ENCODE data around the gene SERPINA6.
"Not testable (repeated sequence)": the region's sequence is repeated elsewhere in the genome, so short reads cannot be mapped to it uniquely, and the experiment has no call there.

Gene SERPINA6, protein sequence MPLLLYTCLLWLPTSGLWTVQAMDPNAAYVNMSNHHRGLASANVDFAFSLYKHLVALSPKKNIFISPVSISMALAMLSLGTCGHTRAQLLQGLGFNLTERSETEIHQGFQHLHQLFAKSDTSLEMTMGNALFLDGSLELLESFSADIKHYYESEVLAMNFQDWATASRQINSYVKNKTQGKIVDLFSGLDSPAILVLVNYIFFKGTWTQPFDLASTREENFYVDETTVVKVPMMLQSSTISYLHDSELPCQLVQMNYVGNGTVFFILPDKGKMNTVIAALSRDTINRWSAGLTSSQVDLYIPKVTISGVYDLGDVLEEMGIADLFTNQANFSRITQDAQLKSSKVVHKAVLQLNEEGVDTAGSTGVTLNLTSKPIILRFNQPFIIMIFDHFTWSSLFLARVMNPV

DNA sequence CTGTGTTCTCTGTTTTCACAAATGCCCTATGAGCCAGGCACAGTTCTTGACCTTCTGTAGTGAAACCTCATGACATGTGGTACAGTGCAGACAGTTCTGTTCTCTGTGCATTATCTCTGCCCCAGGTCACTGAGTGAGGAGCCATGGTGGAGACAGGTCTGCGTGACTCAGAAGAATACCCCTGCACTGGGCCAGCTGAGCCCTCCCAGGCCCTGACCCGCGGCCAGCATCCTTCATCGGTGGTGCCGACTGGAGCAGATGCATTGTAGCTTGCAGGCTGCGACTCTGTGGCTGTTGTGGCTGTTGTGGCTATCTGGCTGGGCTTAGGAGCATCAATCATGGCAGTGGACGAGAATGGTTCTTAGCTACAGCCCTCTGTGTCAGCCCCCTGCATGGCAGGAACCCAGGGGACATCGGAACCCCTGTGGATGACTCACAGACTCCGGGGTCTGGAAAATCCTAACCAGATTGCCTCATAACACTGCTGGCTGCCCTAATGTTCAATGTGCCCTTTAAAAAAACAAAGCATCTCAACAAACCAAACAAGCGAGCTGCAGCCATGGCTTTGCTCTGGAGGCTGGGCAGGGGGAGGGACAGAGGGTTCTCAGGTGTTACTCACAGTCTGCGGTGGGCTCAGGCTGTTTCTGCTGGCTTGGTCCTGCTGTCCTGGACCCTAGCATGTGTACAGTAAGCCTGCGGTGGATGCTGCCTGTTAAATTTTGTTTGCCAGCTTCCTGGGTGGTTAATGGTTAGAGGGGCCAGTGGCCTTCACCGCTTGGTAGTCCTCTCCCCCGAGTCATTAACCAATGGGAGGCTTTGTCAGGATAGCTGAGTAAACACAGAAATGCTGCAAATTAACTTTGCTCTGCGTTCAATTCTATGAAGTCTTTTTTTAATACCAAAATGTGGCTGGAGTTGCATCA is at the start of gene SERPINA6:
Gene SERPINA6 (minus strand): TSS at position 689 of the 923 bp plus-strand sequence. CDS start 8,688 bp downstream, outside the sequence.
- DNase-seq = no peak

DNA sequence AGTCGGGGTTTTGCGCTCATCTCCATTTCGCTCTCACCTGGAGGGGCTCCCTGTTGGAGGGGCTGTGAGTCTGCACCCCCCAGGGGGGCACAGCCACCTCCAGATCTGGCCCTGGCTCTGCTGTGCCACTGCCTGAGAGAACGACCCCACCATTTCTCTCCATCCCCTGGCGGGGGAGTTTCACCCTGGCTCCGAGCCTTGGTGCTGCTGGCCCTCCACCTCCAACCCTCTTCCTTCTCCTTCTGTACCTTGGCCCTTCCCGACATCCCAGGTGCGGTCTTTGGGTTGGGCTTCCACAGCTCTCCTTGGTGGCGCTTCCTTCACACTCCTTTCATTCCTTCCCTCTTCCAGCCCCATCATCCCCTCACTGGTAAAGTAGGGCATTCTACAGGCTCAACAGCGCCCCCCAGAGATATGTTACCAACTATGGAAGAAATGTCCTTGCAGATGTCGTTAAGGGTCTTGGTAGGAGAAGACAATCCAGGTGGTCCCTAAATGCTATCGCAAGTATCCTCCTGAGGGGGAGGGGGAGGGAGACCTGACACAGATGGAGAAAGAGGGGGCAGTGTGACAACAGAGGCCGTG is 49.0 kb upstream of the SERPINA6 start:
- no peak for DNase-seq

DNA sequence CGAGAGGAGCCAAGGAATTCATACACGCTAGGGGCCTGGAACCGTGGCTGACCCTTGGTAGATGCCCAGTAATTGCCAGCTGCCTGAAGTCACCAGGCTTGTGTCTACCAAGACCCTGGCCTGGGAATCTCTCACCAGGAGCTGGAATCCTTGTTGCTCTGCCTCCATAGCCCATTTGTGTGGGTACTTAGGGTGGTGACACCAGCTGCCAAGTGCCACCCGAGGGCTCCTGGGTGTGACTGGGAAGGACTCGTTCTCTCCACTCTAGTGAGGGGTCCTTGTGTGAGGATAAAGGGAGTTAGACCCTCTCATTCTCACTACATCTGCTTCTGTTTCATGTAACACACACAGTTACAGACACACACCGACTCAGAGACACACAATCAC is 47.4 kb upstream of the SERPINA6 start:
- no peak for DNase-seq

DNA sequence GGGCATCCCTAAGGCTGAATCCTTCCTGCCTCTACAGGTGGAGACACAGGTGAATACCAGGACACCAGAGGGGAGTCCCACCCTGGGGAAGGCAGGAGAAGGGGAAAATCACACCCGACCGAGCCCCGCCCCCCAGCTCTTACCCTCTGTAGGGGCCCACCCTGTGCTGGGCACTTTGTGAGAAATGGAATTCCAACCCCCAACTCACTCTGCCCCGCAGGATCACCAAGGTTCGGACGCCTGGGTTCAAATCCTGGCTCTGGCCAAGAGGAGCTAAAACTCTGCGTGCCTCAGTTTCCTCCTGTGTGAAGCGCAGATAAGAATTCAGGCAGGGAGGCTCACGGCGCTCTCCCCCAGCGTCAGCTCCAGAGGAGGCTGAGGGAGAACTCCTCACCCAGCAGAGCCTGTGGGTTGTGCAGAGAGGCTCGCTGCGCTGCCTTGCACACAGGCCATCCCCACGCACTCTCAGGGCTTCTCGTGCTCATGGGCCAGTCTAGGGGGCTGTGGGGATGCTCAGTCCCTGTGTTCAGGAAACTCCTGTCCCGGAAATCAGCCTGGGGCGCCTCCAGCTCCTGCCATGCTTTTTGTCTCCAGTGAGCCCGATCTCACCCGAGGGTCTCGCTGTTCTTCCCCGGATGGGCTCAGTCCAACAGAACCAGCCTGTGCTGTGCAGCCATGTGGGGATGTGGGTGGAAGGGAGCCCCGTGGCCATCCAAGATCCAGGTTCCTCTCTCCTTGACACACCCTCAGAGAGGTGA is 46.8 kb upstream of the SERPINA6 start:
- not testable (repeated sequence) for DNase-seq

DNA sequence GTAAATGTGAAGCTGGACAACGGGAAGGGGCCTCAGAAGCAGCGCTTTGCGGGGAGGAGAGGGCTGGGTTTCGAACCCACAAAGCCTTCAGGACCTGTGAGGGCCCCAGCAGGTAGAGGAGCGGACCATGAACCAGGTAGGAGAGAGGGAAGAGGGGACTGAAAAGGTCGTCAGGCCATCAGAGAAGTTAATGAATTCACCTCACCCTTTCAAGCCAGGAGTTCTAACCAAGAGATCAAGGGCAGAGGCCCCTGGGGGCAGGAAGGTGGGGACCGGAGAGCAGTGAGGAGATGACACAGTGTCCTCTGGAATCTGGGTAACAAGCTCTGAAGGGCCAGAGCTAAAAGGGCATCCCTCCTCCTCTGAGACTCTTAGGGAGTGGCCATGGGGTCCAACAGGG is 45.8 kb upstream of the SERPINA6 start:
- no peak for DNase-seq

DNA sequence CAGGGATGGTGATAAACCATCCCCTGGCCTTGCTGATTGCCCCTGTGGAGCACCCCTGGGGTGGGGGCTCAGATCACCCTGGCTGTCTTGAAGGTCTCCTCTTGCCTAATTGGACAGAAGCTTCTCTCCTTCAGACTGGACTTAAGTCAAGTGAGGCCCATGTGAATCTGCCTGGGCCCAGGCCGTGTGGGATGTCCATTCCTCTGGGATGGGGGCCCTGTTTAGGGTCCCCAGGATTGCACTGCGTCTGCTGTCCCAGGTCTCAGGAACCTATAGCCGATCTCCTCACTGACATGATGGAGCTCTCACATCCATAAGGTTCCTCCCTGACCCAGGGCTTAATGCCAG is 45.1 kb upstream of the SERPINA6 start:
- DNase-seq = no peak

DNA sequence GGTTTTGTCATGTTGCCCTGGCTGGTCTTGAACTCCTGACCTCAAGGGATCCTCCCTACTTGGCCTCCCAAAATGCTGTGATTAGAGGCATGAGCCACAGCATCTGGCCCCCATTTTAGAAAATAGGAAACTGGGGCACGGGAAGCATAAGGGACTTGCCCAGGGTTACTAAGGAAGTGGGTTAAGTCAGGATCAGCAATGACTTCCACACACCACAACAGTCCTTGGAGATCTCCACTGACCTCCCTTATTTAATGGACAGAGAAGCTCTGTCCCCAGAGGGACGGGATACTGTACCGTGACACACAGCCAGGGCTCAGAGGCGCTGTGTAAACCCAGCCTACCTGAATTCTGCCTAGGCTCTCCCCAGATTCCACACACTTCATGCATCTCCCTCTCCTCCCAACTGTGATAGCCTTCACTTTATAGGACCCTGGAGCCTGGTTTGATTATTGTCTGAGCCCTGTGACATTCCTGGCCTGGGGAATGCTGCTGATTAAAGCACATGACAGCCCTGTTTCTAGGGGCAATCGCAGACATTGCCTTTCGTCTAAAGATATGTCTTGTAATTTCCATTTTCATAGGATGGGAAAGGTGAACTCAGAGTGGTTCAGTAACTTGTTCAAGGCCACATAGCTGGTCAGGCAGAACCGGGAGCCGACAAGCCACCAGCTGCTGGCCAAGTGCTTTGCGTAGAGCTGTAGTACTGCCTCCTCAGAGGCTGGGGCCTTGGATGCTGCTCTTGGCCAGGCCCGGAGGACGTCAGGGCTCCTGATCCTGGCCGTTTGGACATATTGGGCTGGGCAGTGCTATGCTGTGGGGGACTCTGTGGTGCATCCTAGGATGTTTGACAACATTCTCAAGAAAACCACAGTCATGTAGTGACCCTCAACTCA is 44.5 kb upstream of the SERPINA6 start:
- DNase-seq = no peak

DNA sequence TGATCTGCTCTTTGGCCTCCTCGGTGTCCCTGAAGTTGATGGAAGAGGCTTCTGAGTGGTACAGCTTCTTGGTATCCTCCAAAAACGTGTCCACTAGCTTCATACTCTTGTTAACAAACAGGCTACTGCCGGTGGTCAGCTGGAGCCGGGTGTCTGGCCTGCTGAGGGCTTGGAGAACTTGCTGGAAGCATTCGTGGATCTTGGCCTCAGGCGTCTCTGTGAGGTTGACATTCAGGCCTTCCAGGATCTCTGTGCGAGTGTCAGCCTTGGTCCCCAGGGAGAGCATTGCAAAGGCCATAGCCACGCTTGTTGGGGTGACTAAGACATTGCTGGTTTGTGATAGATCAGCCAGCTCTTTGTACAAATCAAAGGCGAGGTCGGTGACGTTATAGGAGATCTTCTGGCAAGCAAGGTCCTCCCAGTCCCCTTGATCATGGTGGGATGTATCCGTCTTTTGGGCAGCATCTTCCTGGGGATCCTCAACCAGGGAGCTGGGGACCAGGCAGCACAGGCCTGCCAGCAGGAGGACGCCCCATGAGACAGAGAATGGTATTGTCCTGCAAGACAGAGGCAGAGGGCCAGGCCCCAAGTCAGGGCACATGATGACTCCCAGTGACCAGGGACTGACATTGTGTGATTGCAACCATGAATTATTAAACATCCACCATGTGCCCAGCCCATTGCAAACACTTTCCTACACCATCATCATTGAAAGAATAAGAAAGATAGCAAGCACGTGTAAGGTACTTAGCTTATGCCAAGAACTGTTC is 43.2 kb upstream of the SERPINA6 start, which contains the start of gene SERPINA2:
Gene SERPINA2 (minus strand): TSS at position 553 of the 770 bp plus-strand sequence.
- DNase-seq = no peak

DNA sequence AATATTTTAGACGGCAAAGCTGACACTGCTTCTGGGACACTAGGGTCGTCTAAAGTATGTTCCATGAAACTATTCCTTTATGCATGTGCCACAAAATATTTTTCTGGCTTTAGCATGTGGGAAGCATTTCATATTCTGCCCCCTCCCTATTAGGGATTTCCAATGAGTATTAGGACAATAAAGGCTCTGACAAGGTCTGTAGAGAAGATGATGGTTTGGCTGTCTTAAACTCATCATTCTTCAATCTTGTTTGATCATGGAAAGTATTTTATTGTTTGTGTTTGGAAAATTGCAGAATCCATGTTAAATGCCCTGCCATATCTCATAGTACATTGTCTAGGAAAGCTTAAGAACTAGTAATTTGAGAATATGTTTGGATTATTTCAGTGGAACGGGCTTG is 42.5 kb upstream of the SERPINA6 start:
- no peak for DNase-seq

DNA sequence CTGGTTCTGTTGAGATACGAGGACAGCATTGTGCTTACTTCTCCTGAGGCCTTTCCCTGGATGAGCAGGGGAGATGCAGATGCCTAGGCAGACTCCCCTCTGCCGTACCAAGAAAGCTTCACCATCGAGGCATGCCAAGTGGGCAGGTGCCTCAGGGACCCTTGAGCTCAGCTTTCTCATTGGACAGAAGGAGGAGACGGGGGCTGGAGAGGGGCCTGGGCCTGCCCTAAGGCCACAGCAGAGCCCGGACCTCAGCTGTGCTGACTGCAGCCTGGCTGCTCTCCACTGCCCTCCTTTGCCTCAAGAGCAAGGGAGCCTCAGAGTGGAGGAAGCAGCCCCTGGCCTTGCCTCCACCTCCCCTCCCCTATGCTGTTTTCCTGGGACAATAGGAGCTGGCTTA is 41.8 kb upstream of the SERPINA6 start:
- no peak for DNase-seq

DNA sequence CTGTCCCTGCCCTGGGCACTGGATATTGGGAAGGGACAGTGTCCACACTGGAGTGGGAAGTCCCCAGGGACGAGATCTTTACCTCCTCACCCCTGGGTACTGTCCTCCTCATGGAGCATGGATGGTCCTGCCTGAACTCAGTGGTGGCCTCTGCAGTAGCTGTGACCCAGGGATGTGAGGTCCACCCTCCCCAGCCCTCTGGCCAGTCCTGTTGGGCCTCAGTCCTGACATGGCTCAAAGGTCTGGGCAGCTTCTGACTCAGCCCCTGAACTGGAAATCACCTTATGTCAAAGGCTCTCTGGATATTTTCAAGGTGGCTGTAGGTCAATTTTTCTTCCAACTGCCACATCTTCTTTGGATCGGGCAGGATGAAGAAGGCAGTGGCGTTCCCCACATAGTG is 40.9 kb upstream of the SERPINA6 start:
- no peak for DNase-seq

DNA sequence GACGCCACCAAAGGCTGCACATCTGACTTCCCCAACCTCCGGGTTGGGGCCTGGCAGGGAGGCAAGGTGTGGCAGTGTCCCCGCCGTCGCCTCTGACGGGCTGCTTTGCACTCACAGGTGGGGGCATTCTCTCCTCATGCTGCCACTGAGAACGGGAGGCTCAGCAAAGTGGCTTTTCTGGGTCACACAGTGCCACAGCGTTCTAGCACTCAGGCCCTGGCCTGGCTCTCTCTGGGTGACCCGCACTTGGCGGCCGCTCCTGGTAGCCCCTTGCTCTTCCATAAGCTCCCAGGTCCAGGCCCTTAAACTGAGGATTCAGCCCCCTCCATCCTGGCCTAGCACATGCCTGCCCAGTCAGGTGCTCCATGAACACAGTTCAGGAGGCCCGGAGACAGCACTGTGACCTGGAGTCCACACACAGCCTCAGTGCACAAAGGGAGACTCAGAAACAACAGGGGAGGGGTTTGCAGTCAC is 40.1 kb upstream of the SERPINA6 start:
- DNase-seq = no peak

DNA sequence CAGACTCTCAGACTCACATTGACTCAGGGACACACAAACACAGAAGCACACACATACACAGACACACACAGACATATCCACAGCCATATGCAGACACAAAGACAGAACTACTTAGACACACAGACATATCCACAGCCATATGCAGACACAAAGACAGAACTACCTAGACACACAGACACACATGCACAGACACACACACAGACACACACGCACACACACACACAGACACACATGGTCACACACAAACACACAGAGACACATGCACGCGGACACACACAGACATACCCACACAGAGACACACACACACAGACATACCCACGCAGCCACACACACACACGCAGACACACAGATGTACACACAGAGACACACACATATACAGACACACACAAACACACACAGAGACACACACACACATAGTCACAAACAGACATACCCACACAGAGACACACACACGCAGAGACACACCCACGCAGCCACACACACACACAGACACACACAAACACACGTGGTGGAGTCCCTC is 39.5 kb upstream of the SERPINA6 start:
- DNase-seq = no peak

DNA sequence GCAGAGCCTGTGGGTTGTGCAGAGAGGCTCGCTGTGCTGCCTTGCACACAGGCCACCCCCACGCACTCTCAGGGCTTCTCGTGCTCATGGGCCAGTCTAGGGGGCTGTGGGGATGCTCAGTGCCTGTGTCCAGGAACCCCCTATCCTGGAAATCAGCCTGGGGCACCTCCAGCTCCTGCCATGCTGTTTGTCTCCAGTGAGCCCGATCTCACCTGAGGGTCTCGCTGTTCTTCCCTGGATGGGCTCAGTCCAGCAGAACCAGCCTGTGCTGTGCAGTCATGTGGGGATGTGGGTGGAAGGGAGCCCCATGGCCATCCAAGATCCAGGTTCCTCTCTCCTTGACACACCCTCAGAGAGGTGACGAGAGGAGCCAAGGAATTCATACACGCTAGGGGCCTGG is 38.5 kb upstream of the SERPINA6 start:
- no peak for DNase-seq

DNA sequence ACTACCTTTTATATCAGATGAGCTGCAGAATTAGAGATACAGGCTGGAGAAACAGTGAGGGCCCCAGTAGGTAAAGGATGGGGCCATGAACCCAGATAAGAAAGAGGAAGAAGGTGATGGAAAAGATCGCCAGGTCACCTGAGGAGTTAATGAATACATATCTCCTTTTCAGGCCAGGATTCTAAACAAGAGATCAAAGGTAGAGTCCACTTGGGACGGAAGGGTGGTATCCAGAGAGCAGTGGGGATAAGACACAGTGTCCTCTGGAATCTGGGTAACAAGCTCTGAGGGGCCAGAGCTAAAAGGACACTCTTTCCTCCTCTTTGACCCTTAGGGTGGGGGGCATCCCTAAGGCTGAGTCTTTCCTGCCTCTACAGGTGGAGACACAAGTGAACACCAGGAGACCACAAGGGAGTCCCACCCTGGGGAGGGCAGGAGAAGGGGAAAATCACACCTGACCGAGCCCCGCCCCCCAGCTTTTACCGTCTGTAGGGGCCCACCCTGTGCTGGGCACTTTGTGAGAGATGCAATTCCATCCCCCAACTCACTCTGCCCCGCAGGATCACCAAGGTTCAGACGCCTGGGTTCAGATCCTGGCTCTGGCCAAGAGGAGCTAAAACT is 37.9 kb upstream of the SERPINA6 start:
- DNase-seq = no peak

DNA sequence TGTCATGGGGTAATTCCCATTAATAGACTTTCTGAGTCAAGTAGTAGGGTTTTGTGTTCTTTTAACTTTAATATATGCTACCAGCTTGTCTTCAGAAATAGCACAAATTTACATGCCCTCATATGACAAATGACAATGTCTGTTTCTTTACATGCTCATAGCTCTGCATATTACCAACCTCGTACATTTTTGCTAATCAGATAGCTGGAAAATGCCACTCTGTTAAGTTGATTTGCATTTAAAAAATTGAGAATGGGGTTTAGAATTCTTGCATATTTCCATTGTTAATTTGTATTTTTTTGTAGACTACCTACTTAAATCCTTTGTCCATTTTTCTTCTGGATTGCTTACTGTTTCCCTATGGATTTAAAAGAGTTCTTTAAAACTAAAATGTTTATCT is 34.0 kb upstream of the SERPINA6 start:
- DNase-seq = no peak

DNA sequence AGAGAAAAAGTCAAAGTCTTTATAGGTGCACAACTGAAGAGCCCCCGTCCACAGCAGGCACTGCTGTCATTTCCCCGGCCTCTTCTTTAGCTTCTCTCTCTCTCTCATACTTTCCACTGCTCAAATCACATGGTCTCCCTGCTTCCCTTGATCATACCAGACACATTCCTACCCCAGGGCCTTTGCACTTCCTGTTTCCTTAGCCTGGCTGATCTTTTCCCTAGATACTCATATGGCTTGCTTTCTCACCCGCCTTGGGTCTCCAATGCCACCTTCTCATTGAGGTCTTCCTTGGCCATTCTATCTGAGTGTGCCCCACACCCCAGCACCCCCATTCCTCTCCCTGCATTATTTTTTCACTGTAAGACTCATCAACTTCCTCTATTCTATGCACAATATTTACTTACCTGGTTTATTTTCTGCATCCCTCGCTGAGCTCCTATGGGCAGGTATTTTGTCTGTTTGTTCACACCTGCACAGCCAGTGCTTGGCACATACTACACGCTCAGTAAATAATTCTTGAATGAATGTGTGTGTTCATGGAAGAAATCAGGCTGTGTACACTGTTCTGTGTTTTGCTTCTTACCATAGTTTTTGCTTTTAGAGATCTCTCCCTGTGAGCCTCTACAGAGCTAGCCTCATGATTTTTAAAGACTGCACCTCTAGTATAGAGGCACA is 33.4 kb upstream of the SERPINA6 start:
- DNase-seq = no peak

DNA sequence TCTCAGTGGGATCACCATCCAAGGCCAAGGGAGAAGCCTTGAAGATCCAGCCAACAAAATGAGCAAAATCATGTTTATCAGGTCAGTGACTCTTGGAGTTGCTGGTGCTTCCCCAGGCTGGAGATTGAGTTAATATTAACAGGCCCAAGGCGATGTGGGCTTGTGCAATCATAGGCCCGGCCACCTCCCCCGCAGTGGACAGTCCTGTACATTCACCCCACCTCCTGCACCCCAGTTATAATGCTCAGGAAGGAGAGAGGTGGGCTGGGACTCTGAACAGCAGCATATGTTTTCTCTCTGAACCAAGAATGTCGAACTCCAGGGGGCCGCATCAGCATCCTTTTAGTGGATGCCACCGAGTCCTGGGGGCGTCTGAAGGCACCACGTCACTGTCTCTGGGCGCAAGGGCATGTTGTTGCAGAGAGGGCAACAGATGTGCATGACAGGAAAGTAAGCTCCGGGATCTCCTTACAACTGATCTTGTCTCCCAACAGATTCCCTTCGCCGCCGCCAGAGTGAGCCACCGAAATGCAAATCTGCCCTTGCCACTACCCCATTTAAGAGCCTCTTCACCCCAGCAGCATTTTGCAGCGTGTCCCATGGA is 32.2 kb upstream of the SERPINA6 start:
- DNase-seq = no peak

DNA sequence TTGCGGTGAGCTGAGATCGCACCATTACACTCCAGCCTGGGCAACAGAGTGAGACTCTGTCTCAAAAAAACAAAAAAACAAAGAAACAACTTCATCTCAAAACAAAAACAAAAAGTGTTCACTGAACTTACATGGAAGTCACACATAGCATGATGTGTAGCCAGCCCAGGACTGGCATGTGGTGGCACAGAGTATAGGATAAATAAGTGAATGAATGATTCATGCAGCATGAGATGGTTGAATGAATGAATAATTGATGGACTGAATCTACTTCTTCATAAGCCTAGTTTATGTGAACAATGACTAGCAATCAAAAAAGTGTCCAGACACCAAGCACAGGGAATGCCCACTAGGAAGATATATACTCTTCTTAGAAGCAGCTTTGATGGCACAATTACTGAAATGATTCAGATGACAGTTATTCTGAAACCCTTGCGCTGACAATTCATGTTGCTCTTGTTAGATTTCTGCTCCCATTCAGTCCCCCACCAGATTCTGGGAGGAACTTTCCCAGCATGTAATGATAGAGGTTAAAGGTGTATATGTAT is 31.6 kb upstream of the SERPINA6 start:
- no peak for DNase-seq
